ENCODE measurements around the gene ITPK1. TPM values are rescaled to one million over a fixed set of nuclear protein-coding genes. Genes with fewer than 3 reads are reported as not detected.
A peak's percentile ranks its signal among the peaks of the same experiment; 100 is the strongest.

The ITPK1 gene
- total RNA-seq, 1 donor from 2014 or later: 59.8 TPM

GRCh38 chr14:92981726-92982125 is 134.0 kb downstream of the ITPK1 start:
- peaks cover 34% of the 10 kb centered on the region for H3K36me3 Mint-ChIP-seq (ENCODE audit: low read depth)
- H3K9me3 Mint-ChIP-seq: peaks cover 19% of the 10 kb centered on the region
- H3K27ac Mint-ChIP-seq (ENCODE audit: unreplicated experiment): no peak overlapping the region

GRCh38 chr14:92980866-92981265 is 134.9 kb downstream of the ITPK1 start:
- no peak for TF ChIP-seq CTCF (conservative IDR thresholded peaks at IDR 0.05)
- peaks cover 19% of the 10 kb centered on the region for H3K9me3 Mint-ChIP-seq
- H3K4me3 Mint-ChIP-seq: no peak overlapping the region
- H3K27ac Mint-ChIP-seq (ENCODE audit: unreplicated experiment): no peak overlapping the region
- no peak for DNase-seq (ENCODE audit: low read depth, low spot score)
- peaks cover 38% of the 10 kb centered on the region for H3K36me3 Mint-ChIP-seq (ENCODE audit: low read depth)
- H3K4me1 Mint-ChIP-seq: no peaks in the 10 kb centered on the region
- no peaks in the 10 kb centered on the region for H3K27me3 Mint-ChIP-seq (ENCODE audit: low read depth)

More at GRCh38 chr14:92981726-92982125, 134.0 kb downstream of the ITPK1 start:
- Mint-ChIP-seq H3K4me1 (no peaks in the 10 kb centered on the region), H3K27me3 (ENCODE audit: low read depth) (no peaks in the 10 kb centered on the region), H3K4me3 (no peak overlapping the region)
- no peak for DNase-seq (ENCODE audit: low read depth, low spot score)
- no peak for TF ChIP-seq CTCF (conservative IDR thresholded peaks at IDR 0.05)

- Mint-ChIP-seq H3K4me3 (no peak overlapping the region), H3K27ac (ENCODE audit: unreplicated experiment) (no peak overlapping the region), H3K36me3 (ENCODE audit: low read depth) (peaks cover 39% of the 10 kb centered on the region), H3K4me1 (peaks cover under 1% of the 10 kb centered on the region), H3K27me3 (ENCODE audit: low read depth) (no peaks in the 10 kb centered on the region), H3K9me3 (peaks cover 19% of the 10 kb centered on the region)
- DNase-seq (ENCODE audit: low read depth, low spot score): no peak
- TF ChIP-seq CTCF (conservative IDR thresholded peaks at IDR 0.05): no peak
Measured at GRCh38 chr14:92978229-92979021, 137.3 kb downstream of the ITPK1 start.

GRCh38 chr14:92976268-92976667 is 139.5 kb downstream of the ITPK1 start:
- DNase-seq (ENCODE audit: low read depth, low spot score): no peak
- Mint-ChIP-seq H3K4me1 (peaks cover 8% of the 10 kb centered on the region), H3K36me3 (ENCODE audit: low read depth) (peaks cover 41% of the 10 kb centered on the region), H3K27ac (ENCODE audit: unreplicated experiment) (no peak overlapping the region), H3K27me3 (ENCODE audit: low read depth) (no peaks in the 10 kb centered on the region), H3K4me3 (no peak overlapping the region), H3K9me3 (peaks cover 19% of the 10 kb centered on the region)
- TF ChIP-seq CTCF (conservative IDR thresholded peaks at IDR 0.05): no peak

- H3K27ac Mint-ChIP-seq (ENCODE audit: unreplicated experiment): peak overlapping the region; percentile 94
- peaks cover 33% of the 10 kb centered on the region for H3K36me3 Mint-ChIP-seq (ENCODE audit: low read depth)
- H3K9me3 Mint-ChIP-seq: peaks cover 17% of the 10 kb centered on the region
- no peaks in the 10 kb centered on the region for H3K27me3 Mint-ChIP-seq (ENCODE audit: low read depth)
- peaks cover 8% of the 10 kb centered on the region for H3K4me1 Mint-ChIP-seq
- no peak for TF ChIP-seq CTCF (conservative IDR thresholded peaks at IDR 0.05)
- H3K4me3 Mint-ChIP-seq: no peak overlapping the region
- DNase-seq (ENCODE audit: low read depth, low spot score): no peak
Measured at GRCh38 chr14:92974541-92975345, 141.0 kb downstream of the ITPK1 start.

Measured in neural crest cell (in vitro differentiated cells).